GM12892 (cell line): ENCODE data around the gene ITPR1.

ENCODE experiments used
- POLR2A ChIP-seq: IDR thresholded peaks from 2 replicates; pipeline ENCODE4 v1.6.1; 2011; ENCODE audit warnings: low read depth, low read length, control low read depth
- TAF1 ChIP-seq: IDR thresholded peaks from 2 replicates; pipeline ENCODE4 v1.6.1; 2011; ENCODE audit warnings: low read depth, mild to moderate bottlenecking, control low read depth, low read length, borderline replicate concordance

DNA sequence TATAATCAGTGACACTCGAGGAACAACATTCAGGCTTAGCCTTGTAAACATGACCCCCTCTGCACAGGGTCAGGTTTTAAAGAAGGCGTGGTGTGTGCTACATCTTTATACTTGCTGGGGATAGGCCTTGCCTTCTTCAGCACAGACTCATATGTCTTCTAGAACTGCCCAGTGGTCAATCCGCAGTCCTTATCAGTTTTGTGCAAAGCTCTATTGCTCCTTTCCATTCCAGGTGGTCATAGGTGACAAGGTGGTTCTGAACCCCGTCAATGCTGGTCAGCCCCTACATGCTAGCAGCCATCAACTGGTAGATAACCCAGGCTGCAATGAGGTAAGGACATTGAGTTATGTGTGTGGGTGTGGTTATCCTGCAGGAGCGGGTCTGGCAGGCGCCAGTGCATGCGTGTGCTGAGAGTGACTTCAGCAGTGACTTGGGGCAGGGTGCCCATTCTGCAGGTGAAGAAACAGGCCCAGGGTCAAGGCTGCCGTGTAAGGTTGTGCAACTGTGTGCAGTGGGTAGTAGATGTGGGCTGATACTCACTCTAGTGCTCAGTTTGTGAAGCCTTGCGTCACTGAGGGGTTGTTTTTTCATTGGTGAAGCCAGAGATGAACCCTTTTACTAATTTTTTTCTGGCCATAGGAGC is 150.9 kb downstream of the ITPR1 start:
- TF ChIP-seq POLR2A = no peak
- no peak for TF ChIP-seq TAF1
